HG02970 (cell line): Measurements from ENCODE around the gene PDLIM1.

Experiments used
- ATAC-seq: cut with Tn5 transposase; IDR thresholded peaks from one replicate; pipeline ENCODE4 v1.9.1; 2021; ENCODE audit warnings: mild to moderate bottlenecking, moderate library complexity, moderate number of reproducible peaks; ENCODE audit not compliant: unreplicated experiment, low FRiP score

Gene PDLIM1

DNA sequence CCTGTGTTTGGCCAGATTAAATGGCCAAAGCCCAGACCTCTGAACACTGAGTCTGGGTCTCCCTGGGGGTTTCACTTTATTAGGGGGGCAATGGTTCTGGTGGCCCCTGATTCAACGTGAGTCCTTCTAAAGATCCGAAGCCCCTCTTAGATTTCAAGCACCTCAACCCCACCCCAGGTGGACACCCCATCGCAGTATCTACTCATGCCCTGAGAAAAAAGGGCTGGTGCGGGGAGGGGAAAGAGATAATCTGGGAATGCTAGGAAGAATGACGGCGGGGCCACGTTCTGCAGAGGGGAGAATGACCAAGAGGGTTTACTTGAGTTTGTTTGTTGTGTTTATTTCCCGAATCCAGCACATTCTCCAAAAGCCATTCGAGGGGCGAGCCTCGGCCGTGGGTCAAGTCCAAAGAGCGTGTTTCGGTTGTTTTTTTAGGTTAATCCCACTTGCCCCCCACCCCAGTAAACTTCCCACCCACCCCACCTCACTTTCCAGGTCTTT lies 832 bp downstream of the PDLIM1 start:
- no peak for ATAC-seq

DNA sequence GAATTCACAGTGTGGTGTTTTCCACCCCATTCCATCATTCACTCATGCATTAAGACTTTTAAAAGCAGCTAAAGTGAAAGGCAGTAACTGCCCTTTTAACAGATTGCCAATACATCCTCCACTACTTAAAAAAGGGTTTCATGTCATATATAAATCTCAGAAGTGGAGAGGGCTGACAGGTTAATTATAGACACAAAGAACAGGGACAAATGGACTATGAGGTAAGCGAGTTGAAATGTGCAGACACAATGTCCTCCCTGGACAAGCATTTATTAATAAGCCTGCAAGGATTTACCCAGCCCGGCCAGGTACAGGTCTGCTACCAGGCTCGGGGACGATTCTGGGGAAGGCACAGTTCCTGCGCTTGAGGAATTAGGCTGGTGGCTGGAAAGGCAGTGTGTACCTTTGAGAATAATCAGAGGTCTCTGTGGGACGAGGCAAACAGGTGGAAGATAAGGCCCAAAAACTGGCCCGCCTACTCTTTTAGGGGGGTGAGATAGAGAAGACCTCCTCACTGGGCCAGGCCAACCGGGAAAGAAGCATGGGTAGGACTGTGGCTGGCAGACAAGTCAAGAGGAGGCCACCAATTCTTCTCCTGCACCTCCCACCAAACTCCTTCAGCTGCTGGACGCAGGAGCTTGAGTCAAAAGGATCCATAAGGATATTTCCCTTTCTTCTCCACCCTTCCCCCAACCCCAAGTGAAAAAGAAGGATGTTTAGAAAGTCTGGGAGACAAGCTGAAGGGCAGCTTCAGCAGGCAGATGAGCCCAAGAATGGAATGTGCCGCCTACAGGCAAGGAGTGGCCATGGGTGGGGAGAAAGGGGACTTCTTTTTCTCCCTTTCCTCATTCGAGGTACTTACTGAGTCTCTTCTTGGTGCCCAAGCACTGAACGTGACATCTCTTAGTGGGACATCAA lies 1.5 kb downstream of the PDLIM1 start:
- no peak for ATAC-seq

DNA sequence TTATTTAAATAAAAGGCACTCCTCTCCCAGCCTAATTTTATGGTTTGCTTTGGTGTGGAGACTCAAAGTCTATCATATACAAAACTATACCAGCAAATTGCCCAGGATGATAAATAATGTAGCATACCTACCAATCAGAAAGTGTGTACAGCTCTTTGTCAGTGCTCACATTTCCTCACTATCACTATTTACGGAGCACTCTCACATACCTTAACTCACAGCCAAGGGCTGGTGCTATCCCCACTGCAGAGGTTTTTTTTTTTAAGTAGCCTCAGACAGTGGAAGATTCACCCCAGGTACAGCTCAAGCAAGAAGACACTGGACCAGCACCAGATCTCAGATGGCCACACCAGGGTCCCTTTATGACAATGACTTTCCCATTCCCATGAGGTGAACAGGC lies 2.5 kb downstream of the PDLIM1 start:
- no peak for ATAC-seq

DNA sequence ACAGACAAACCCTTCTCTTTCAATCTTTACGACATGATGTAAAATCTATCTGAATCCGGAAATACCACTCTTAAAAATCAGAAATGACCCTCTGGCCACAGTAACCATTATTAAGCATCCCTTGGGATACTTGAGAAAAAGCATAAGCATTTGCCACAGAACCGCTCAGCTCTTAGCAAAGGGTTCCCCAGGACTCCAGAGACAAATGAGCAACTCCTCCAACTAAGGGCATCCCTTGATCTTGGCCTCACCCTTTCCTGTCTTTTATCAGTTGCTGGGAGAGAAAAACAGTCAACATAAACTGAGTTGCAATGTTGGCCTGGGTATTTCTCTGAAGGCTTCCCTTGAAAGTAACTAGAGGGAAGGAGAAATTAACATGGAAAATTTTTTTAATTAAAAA lies 3.5 kb downstream of the PDLIM1 start:
- no peak for ATAC-seq

DNA sequence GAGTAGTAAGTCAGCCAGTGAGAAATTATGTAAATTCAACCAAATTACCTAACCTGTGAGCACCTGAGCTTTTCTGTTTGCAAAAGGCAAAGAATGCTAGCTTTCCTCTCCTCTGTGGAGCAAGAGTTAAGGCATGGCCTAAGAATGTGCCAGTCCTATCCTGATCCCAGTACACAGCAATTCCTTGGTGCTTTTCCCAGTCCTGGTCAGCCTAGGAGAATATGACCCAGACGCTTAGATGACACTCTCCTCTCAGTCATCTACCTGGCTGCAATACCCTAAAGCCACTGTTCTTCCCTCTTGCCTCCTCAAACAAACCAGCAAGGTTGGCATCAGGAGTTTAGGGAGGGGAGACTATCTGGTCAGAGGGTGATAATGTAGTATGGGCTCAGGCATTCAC lies 4.1 kb downstream of the PDLIM1 start:
- ATAC-seq, result no peak

DNA sequence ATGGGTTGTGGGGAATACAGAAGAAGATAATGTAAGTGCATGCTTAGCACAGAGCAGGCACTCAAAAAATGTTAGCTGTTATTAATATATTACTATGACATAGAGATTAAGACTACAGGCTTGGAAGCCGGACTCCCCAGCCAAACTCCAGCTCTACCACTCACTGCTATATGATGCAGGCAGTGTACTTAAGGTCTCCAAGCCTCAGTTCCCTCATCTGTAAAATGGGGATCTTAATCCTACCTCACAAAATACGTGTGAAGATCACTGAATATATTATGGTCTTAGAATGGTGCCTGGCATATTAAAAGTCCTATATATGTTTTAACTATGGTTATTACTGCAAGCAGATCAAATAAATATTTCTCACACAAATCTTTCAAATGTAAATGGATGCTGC lies 5.2 kb downstream of the PDLIM1 start:
- ATAC-seq, result no peak

DNA sequence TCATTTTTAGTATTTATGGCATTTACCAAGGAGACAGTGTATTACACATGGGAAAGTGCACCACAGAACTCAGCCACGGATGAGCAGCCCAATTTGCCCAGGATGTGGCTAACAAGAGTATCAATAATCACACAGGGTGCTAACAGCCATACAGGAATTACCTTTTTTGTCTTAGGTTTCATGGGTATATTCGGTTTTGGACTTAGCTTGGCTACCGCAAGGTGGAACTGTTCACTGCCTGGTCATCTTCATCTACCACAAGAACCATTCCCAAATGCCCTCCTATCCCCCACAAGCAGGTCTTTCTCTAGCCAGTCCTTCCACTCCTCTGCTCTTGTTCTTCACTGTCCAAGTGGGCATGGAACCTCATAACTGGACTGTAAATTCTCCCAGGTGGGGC lies 6.0 kb downstream of the PDLIM1 start:
- no peak for ATAC-seq

DNA sequence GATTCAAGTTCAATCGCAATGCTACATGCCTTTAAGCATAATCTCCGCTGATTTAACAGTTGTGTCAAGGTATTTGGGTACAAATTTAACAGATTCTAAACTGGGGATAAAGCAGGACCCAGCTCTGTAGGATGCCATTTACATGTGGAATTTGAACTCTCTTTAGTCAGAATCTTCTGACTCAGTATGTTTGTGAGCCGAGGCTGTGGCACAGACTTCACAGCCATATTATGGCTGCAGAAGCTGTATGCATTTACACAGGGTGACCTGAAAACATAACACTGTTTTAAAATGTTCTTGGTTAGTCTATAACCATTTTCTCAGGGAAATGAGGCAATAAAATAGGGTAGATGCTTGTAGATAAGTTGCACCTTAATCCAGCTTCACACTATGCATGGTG lies 8.7 kb downstream of the PDLIM1 start:
- no peak for ATAC-seq

DNA sequence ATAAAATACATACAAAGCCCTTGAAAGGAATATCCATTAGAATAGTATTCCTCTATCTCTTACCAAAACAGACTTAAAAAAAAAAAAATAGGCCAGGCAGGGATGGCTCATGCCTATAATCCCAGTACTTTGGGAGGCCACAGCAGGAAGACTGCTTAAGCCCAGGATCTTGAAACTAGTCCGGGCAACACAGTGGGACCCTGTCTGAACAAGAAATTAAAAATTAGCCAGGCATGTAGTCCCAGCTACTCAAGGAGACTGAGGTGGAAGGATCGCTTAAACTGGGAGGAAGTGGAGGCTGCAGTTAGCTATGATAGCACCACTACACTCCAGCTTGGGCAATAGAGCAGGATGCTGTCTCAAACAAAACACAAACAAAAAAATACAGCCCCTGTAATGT lies 9.6 kb downstream of the PDLIM1 start:
- no peak for ATAC-seq

DNA sequence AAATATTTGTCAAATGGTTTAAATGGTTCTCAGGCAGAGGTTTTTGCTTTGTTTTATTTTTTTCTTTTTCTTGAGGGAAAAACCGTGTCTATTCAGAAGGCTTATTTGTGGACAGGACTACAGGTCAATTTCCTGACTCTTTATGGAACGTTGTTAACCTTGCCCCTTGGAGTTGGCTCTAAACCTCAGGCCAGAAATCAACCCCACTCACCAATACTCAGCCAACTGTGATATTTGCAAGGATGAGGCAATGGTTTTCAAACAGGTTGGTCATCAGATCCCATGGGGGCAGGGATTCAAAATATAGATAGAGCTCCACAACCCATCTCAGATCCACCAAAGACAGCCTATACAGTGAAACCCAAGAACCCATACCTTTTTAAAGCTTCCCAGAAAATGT lies 10.2 kb downstream of the PDLIM1 start:
- no peak for ATAC-seq

DNA sequence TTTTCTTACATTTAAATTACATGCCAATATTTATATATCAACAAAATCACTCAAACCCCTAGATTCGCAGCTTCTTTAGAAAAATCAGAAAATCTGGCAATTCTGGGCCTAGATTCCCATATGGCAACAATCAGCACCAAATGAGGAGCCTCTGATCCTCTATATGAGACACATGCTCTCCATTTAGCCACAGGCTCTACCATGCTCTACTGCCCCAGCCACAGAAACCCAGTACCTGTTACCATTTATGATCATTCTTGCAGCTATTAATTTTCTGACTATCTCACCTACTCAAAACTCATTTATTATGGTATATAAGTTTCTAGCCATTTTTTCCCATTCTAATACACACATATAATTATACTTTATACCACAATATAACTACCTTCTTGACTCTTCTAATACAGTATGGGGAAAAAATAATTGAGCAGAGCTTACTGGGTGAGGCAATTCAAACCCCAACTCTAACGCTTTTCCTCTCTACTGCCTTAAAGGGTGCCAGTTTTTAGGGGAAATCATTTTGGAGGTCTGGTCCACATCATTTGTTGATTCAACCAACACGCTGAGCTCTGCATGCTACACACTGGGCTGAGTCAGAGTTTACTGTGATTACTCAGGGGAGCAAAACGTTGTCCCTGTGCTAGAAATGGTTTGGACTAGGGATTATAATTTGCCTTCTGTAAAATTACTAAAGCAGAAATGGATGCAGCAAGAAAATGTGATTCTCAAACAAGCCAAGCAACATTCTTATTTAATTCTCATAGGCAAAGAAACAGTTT lies 11.6 kb downstream of the PDLIM1 start:
- ATAC-seq, result no peak

DNA sequence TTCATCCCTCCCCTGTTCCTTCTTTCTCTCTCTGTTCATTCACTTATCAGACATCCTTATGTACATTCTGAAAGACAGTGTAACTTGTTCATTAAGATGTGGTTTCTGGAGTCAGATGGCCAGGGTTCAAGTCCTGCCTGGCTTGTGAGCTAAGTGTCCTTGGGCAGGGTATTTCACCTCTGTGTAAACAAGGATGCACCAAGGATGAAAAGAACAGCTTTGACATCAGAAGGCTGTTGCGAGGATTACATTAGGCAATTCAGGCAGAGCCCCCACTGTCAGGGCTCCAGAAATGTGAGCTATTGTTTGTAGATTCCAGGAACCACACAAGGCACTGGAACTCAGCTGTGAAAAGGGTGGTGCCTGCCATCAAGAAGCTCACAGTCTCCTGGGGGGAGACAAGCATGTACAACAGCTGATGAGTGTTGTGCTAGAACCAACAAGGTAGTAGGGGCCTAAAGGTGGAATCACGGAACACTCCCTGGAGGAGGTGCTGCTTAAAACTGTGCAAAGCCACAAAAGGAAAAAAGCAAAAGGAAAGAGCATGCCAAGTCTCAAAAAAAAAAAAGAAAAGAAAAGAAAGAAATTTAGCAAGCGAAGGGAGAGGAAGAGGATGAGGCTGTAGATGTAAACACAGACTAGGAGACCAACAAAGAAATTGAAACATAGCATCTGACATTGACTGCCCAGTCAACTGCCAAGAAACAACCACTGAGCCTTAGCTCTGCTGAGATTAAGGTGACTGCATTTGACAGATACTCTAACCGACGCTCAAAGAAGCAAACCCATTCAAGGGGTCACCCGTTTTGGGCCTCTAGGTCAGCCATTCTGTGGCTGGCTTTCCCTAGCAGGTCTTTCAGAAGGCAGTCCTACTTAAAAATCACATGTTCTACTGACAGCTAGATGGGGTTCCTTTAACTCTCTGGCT lies 12.5 kb downstream of the PDLIM1 start:
- ATAC-seq, result no peak

DNA sequence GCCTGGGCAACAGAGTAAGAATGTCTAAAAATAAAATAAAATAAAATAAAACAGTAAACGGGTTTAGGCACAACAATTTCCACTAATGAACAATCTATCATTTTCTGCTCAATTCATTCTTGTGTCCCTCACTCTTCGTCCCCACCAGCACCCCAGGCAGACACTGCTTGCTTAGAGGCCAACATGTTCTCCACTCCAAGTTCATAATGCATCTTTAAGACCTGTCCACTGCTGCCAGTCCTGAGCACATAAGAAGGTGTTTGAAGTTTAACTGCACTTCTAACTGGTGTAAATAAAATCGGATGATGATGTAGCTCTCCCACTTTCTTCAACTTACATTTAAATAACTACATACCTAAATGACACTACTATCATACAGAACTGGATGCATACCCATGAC lies 13.2 kb downstream of the PDLIM1 start:
- no peak for ATAC-seq

DNA sequence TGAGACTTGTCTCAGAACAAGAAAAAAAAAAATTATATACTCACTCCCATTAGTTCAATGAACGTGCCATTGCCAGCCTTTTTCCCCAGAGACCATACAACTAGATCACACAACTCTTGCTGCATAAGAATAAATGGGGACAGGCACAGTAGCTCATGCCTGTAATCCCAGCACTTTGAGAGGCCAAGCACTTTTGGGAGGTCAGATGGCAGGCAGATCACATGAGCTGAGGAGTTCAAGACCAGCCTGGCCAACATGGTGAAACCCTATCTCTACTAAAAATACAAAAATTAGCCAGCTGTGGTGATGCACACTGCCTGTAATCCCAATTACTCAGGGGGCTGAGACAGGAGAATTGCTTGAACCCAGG lies 13.6 kb downstream of the PDLIM1 start:
- no peak for ATAC-seq

DNA sequence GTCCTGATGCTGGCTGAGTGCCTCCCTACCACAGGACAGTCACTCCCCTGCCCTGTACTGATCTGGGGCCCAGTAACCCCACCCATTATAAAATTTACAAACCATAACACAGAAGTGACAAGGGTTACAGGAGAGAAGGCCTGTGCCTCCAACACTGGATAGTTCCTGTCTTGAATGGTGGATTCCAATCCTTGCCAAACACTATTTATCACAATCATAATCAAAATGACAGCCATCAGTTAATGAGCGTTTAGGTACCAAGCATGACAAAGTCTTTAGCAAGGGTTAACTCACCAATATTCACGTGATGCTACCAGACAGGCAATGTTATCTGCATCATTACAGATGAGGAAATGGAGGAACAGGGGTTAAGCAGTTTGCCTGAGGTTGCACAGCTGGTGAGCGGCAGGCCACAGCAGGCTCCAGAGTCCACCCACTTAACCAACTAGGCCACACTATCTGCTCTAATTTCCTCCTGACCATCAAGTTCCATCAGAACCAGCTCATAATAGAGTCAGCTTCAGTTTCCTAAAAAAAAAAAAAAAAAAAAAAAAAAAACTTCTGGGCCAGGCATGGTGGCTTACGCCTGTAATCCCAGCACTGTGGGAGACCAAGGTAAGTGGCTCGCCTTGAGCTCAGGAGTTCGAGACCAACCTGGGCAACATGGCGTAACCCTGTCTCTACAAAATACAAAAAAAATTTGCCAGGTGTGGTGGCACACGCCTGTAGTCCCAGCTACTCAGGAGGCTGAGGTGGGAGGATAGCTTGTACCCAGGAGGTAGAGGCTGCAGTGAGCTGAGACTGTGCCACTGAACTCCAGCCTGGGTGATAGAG lies 14.2 kb downstream of the PDLIM1 start:
- ATAC-seq, result no peak

DNA sequence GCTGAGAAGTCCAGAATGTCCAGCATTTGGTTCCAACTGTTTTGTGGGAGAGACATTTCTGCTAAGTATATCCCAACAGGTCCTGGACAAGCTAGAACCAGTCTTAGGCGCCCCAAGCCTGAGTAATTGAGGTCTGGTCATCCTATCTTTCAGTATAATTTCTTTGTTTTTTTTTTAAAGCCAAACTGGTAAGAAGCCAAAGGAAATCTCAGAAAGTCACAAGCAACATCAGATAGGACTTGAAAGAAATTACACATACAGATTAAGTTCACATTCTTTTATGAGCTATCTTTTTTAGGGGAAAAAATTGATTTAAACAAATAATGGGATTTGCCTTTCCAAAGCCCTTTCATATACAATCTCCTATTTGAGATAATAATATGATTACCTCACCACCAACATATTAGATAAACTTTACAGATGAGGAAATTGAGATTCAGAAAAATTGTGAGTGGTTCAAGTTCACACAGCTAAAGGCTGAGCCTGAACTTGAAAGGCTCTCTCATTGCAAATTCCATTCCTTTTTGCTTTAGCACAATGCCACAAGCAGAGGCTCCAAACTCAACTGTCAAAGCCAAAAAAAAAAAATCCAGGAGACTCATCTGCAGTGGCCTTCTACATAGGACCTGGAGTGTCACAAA lies 15.0 kb downstream of the PDLIM1 start:
- ATAC-seq, result no peak

DNA sequence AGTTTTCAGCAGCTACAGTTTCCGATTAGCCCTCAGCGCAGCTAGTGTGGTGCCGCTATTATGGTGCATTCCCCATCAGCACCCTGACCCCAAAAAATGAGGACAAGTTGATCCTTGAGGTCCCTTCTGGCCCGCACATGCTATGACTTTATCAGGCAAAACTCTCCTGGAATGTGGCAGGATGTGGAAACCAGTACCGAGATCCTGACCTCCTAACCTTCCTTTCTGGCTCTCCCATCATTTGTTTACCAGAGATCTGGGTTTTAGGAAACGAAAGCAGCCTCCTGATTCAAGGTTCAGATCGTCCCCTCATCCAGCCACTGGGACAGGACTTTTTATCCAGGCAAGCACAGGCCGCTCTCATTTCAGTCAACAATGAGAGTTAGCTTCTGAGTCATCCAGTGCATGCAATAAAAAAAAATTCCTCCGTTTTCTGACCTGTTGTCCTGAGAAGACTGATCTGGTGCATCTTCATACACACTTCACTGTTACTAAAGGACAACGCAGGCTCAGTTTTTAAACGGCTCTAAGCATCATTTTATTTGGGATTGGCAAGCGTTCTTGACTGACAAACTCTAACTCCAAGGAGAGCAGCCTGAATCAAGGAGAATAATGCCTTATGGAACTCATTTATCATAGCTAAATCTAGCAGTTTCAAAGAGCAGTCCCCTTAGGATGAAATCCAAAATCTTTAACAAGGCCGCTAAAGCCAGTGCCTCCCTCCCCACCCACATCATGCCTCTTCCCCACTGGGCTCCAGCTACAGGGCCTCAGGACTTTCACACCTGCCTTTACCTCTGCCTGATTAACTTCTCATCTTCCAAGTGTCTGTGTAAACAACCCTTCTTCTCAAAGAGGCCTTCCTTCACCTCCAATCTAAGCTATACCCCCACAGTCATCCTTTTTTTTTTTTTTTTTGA lies 17.1 kb downstream of the PDLIM1 start:
- no peak for ATAC-seq

DNA sequence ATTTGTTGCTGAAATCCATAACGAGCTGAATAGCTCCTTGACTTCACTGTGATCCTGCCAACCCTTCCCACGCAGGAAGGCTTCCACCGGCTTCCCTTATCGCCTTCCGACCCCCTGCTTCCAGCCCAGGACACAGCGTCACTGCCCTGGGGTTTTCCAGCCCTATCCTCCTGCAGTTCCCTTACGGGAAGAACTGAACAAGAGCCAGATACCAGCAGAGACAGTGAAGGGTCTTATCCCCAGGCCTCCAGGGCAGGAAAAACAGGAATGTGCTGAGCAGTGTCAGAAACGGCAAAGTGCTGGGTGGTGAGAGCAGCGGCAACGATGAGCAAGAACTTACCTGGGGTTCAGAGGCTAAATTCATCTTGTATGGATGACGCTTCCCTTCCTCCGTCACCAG lies 22.4 kb downstream of the PDLIM1 start:
- ATAC-seq, result no peak
